GM12864 (cell line): Measurements from ENCODE around the gene ZDHHC14.
A peak's percentile ranks its signal among the peaks of the same experiment; 100 is the strongest.

Experiments
- DNase-seq: peaks from one replicate; pipeline ENCODE4 v3.0.0-alpha.2; 2011; ENCODE audit warnings: low read depth
- H3K4me3 ChIP-seq: 2 replicates; pipeline ENCODE4 v1.5.1; 2011; ENCODE audit warnings: mild to moderate bottlenecking, low read depth, low read length, control low read depth
- TF ChIP-seq, protein P1 (sequence below): IDR thresholded peaks from 2 replicates; pipeline ENCODE4 v1.5.1; 2011; ENCODE audit warnings: low read depth, mild to moderate bottlenecking, moderate library complexity, low read length, control low read depth, inconsistent platforms; ENCODE audit errors: missing control alignments

Gene ZDHHC14

DNA sequence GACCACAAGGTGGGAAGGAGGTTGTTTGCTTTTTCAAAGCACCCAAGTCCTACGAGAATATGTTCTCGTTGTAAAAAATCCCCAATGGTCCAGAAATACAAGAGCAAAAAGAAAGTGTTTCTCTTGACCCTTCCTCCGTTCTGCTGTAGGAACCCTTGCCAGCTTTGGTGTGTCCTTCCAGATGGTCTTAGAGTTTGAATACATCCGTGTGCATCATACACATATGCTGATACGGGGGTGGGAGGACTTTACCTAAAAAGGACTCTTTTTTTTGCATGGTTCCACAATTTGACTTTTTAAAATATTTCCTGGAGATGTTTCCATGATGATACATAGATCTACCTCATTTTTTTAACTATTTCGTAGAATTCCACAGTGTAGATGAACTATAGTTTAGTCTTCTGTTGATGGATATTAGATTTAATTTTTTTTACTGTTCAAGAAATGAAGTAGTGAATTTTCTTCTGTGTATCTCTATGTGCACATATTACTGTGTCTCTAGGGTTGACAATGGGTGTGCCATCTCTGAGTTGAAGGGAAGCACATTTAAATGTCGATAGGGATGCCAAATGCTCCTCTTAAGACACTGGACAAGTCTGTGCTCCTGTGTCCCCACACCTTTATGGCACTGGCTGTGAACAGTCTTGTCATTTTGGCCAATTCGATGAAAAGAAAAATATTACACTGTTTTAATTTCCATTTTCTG is 259.9 kb downstream of the ZDHHC14 start:
- no peak overlapping the region for H3K4me3 ChIP-seq
- DNase-seq, result no peak
- TF ChIP-seq, protein P1, sequence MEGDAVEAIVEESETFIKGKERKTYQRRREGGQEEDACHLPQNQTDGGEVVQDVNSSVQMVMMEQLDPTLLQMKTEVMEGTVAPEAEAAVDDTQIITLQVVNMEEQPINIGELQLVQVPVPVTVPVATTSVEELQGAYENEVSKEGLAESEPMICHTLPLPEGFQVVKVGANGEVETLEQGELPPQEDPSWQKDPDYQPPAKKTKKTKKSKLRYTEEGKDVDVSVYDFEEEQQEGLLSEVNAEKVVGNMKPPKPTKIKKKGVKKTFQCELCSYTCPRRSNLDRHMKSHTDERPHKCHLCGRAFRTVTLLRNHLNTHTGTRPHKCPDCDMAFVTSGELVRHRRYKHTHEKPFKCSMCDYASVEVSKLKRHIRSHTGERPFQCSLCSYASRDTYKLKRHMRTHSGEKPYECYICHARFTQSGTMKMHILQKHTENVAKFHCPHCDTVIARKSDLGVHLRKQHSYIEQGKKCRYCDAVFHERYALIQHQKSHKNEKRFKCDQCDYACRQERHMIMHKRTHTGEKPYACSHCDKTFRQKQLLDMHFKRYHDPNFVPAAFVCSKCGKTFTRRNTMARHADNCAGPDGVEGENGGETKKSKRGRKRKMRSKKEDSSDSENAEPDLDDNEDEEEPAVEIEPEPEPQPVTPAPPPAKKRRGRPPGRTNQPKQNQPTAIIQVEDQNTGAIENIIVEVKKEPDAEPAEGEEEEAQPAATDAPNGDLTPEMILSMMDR, result no peak

DNA sequence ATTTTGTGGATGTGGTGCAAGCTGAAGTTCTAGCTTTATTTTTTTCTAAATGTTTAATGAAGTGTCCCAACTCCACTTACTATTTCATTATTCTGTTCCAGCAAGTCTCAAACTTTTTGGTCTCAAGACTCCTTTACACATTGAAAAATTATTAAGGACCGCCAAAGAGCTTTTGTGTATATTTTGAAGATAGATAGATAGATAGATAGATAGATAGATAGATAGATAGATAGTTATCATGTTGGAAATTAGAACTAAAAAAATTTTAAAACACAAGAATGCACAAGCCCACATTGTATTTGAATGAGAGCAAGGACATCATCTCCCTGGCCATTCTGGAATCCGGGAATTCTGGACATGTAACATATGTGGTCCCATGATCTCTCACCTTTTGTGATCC is 260.8 kb downstream of the ZDHHC14 start:
- DNase-seq, result no peak
- H3K4me3 ChIP-seq, result no peak overlapping the region
- TF ChIP-seq, protein P1, result no peak

DNA sequence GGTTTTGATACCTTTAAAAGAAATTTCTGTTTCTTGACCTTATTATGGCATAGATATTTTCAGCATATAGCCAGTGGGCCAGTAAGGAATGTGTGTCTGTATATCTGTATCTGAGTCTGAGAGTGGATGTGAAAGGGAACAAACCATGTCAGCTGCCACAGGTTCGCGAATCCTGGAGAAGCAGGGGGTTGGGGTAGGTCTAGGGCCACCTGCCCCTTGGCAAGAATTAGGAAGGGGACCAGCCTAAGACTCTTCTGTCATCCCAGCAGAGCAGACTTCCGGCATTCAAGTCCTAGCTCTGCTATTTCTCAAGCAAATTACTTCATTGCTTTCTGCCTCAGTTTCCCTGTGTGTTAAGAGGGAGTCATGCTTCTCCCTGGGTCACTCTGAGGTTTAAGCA is 261.7 kb downstream of the ZDHHC14 start:
- no peak for DNase-seq
- TF ChIP-seq, protein P1, result no peak
- H3K4me3 ChIP-seq, result no peak overlapping the region

GRCh38 chr6:157644043-157644810 is 263.2 kb downstream of the ZDHHC14 start:
- no peak overlapping the region for H3K4me3 ChIP-seq
- DNase-seq, result no peak
- TF ChIP-seq, protein P1, result peak; percentile 22

DNA sequence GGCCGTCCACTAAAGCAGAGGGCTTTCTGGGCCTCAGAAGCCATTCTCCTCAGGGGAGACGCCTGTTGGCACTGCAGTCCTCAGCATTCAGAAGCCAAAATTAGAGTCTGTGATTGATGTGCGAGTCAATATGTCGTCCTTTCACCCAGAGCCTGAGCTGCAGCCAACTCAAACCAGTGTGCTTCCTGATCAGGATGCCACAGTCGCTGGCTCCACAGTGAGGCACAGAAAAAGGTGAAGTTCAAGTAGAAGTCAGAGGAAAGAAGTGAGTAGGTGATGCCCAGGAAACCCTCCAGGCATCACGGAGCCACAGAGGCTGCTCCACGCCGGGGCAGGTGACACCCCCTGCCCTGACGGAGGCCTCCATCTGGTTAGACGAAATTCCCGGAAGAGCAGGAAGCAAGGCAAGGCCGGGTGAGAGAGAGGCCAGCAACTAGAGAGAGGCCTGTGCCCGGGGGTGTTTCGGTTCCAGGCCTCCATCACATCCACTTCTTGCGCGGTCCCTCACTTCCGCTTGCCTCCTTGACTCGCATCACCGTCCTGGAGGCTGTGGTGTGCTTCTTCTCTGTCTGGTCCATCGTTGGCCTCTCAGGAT is 264.3 kb downstream of the ZDHHC14 start:
- H3K4me3 ChIP-seq, result no peak overlapping the region
- TF ChIP-seq, protein P1, result no peak
- DNase-seq, result no peak

- TF ChIP-seq, protein P1, result no peak
- no peak for DNase-seq
- no peak overlapping the region for H3K4me3 ChIP-seq
These were observed 265.0 kb downstream of the ZDHHC14 start for GRCh38 chr6:157646012-157646411.
